ENCODE results near the gene CRYGS. TPM values are rescaled to one million over a fixed set of nuclear protein-coding genes. Genes with fewer than 3 reads are reported as not detected.
"Not testable (repeated sequence)": the region's sequence is repeated elsewhere in the genome, so short reads cannot be mapped to it uniquely, and the experiment has no call there.

Gene CRYGS
- total RNA-seq, 1 experiment from 2014 or later: 0.08 TPM

- in situ Hi-C loops (cut with HindIII; ENCODE audit: low pct_unique_long_range_greater_than_20kb, low sequenced_read_pairs): no loop called here
- DNase-seq (ENCODE audit: low read depth, low spot score): no peak
Measured at GRCh38 chr3:186509423-186509822, 34.8 kb downstream of the CRYGS start.

DNA sequence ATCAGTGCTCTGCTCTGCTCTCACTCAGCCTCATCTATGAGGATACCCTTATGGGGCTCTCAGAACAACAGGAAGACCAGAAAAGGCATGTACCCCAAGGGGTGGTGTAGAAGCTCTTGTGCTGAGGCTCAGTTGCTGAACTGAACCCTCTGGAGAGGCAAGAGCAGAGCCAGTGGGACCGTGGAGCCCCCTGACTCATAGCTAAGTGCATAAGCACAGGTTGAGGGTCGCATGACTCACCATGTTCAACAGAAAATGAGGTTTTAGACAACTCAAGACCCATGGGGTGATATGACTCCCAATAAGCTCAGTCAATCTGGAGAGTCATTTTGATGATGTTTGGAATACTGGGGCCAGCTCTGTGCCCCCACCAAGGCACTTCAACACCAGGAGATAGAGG, 37.3 kb downstream of the CRYGS start:
- in situ Hi-C loops (cut with HindIII; ENCODE audit: low pct_unique_long_range_greater_than_20kb, low sequenced_read_pairs): no loop called here
- no peak for DNase-seq (ENCODE audit: low read depth, low spot score)

DNA sequence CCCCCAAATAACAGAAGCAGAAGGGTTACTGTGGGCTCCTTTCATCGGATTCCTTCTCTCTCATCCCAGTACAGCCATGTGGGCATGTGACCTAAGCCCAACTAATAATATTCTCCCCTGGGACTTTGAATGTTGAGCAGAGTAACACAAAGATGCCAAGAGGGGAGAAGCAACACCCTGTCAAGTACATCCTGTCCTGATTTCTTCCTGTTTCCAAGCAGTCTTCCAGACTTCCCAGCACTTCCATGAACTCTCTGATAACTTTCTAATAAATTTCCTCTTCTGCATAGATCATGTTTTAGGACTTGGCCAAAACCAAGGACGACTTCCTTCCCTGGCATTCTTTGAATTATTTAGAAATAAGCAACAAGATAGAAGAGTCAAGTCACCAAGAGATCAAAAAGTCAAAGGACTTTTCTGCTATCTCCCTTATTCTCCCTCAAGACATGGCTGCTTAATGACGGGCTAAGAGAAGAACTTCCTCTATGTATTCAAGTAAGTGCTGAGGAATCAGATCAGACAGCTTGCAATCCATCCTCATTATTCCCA, 37.9 kb downstream of the CRYGS start:
- DNase-seq (ENCODE audit: low read depth, low spot score): no peak
- in situ Hi-C loops (cut with HindIII; ENCODE audit: low pct_unique_long_range_greater_than_20kb, low sequenced_read_pairs): no loop called here

GRCh38 chr3:186502966-186503712, 41.0 kb downstream of the CRYGS start:
- DNase-seq (ENCODE audit: low read depth, low spot score): no peak
- in situ Hi-C loops (cut with HindIII; ENCODE audit: low pct_unique_long_range_greater_than_20kb, low sequenced_read_pairs): no loop called here

DNA sequence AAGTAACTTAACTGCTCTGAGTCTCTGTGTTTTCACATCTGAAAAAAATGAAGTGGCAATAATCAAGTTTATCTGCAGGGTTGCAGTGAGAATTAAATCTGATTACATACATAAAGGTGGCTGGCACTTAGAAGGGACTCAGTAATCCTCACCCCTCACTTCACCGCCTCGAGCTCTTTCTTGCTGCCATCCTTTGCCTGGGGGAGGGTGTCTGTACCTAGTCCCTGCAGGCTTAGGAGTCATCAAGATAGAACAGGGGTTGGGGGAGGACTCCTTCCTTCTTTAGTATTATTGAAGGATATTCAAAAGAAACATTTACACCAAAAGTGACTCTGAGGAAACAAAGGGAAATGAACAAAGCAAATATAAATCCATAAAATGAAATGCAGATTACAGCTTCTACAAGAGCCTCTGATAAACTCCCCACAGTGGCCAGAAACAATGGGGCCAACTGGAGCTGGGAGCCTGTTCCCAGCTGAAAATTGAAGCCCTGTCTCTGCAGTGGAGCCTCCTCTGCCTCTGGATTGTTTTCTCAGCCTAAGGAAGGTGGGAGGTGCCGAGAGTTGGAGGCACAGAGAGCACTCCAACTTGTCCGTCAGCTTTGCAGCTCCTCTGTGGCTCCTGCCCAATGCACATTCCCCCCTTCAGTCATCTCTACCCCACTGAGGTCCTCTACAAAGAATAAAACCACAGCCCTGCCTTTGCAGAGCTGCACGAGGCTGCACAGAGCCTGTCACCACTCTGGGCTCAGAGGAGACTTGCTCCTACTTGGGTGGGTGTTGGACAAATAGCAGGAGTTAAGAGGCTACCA, 41.8 kb downstream of the CRYGS start:
- no peak for DNase-seq (ENCODE audit: low read depth, low spot score)
- in situ Hi-C loops (cut with HindIII; ENCODE audit: low pct_unique_long_range_greater_than_20kb, low sequenced_read_pairs): no loop called here

DNA sequence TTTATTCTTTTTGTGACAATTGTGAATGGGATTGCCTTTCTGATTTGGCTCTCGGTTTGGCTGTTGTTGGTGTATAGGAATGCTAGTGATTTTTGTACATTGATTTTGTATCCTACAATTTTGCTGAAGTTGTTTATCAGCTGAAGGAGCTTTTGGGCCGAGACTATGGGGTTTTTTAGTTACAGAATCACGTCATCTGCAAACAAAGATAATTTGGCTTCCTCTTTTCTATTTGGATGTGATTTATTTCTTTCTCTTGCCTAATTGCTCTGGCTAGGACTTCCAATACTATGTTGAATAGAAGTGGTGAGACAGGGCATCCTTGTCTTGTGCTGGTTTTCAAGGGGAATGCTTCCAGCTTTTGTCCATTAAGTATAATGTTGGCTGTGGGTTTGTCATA, 44.2 kb downstream of the CRYGS start:
- DNase-seq (ENCODE audit: low read depth, low spot score); in situ Hi-C loops (cut with HindIII; ENCODE audit: low pct_unique_long_range_greater_than_20kb, low sequenced_read_pairs): not testable (repeated sequence)

GRCh38 chr3:186498022-186498421, 46.2 kb downstream of the CRYGS start:
- DNase-seq (ENCODE audit: low read depth, low spot score); in situ Hi-C loops (cut with HindIII; ENCODE audit: low pct_unique_long_range_greater_than_20kb, low sequenced_read_pairs): not testable (repeated sequence)

DNA sequence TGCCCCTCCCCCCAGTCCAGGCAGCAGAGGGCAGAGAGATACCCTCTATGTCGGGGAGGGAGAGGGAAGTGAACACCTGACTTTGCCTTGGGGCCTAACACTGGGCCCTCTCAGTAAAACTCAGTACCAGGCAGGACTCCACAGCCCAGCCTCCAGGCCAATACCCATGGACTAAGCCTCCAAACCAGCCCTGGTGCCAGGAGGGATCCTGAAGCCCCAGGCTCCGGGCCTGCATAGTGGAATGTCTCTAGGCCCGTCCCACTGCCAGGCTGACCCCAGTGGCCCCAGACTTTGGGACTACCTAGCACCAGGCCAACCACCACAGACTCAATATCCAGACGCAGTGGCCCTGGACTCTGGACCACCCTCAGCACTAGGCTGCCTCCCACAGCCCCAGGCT, 46.6 kb downstream of the CRYGS start:
- in situ Hi-C loops (cut with HindIII; ENCODE audit: low pct_unique_long_range_greater_than_20kb, low sequenced_read_pairs): no loop called here
- DNase-seq (ENCODE audit: low read depth, low spot score): no peak

- in situ Hi-C loops (cut with HindIII; ENCODE audit: low pct_unique_long_range_greater_than_20kb, low sequenced_read_pairs): no loop called here
Measured at GRCh38 chr3:186496635-186497034, 47.5 kb downstream of the CRYGS start.

DNA sequence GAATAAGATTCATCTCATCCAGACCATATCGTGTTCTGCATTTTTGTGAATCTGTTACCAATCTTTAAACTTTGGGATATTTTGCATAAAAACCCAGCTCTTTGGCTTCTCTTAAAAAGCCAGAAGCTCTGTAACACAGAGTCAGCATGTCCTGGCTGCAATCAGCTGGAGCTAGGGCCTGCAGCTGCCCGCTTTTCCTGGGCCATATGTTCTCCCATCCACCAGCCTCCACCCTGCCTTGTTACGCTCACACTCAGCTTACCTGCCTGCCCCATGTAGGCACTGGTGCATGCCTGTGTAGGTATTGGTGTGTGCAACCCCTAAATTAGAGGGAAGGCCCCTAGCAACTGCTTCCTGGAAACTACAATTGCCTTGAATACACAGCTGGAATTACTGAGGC, 48.2 kb downstream of the CRYGS start:
- no peak for DNase-seq (ENCODE audit: low read depth, low spot score)
- in situ Hi-C loops (cut with HindIII; ENCODE audit: low pct_unique_long_range_greater_than_20kb, low sequenced_read_pairs): no loop called here

More at GRCh38 chr3:186496635-186497034, 47.5 kb downstream of the CRYGS start:
- no peak for DNase-seq (ENCODE audit: low read depth, low spot score)

- in situ Hi-C loops (cut with HindIII; ENCODE audit: low pct_unique_long_range_greater_than_20kb, low sequenced_read_pairs): no loop called here
- DNase-seq (ENCODE audit: low read depth, low spot score): no peak
Measured at GRCh38 chr3:186493525-186494255, 50.5 kb downstream of the CRYGS start.

GRCh38 chr3:186492385-186492984, 51.7 kb downstream of the CRYGS start:
- in situ Hi-C loops (cut with HindIII; ENCODE audit: low pct_unique_long_range_greater_than_20kb, low sequenced_read_pairs): no loop called here
- DNase-seq (ENCODE audit: low read depth, low spot score): no peak

DNA sequence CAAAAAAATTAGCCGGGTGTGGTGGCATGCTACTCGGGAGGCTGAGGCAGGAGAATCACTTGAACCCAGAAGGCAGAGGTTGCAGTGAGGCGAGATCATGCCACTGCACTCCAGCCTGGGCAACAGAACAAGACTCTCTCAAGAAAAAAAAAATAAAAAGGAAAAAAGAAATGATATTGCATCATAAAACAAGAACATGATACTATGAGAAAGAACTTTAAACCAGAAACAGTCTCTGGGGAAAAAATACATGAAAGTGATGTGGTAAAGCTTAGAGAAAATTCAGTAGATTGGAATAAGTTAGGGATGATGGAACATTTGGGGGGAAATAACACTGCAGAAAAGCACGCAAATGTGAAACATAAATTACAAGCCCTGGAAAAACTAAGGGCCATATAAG, 54.7 kb downstream of the CRYGS start:
- in situ Hi-C loops (cut with HindIII; ENCODE audit: low pct_unique_long_range_greater_than_20kb, low sequenced_read_pairs): no loop called here
- no peak for DNase-seq (ENCODE audit: low read depth, low spot score)

Other genes with a start within 250 kb of the CRYGS start
- gene DGKG, start 182.1 kb downstream of the CRYGS start, total RNA-seq (2014; rRNA removed; shearing (Covaris generic)): 4.7 and 5.2 TPM in 2 replicates
- 17.1 and 18.5 TPM in 2 replicates for gene TBCCD1, start 23.0 kb upstream of the CRYGS start, total RNA-seq (2014; rRNA removed; shearing (Covaris generic))
- gene DNAJB11, start 26.3 kb upstream of the CRYGS start, total RNA-seq (2014; rRNA removed; shearing (Covaris generic)): 153 and 164 TPM in 2 replicates
- not detected in 2 replicates for gene AHSG, start 68.7 kb upstream of the CRYGS start, total RNA-seq (2014; rRNA removed; shearing (Covaris generic))
- gene FETUB, start 96.0 kb upstream of the CRYGS start, total RNA-seq (2014; rRNA removed; shearing (Covaris generic)): not detected in 2 replicates
- not detected in 2 replicates for gene HRG, start 121.6 kb upstream of the CRYGS start, total RNA-seq (2014; rRNA removed; shearing (Covaris generic))
- not detected in 2 replicates for gene KNG1, start 173.0 kb upstream of the CRYGS start, total RNA-seq (2014; rRNA removed; shearing (Covaris generic))
- gene EIF4A2, start 239.2 kb upstream of the CRYGS start, total RNA-seq (2014; rRNA removed; shearing (Covaris generic)): 391 and 434 TPM in 2 replicates

All from SK-MEL-5 (cell line).